Gastrocnemius medialis (tissue), 4 donors: Measurements from ENCODE around the gene DRC7. TPM values are rescaled to one million over a fixed set of nuclear protein-coding genes. Genes with fewer than 3 reads are reported as not detected.

Source experiments
- ATAC-seq, 2 donors: fragments of 150-250 bp; one replicate each; pipeline ENCODE4 v1.9.1; 2016
- DNase-seq, 2 donors: peaks; one replicate each; pipeline ENCODE4 v3.0.0-alpha.2; 2019
- H3K27ac ChIP-seq, 4 donors: fragments of 200-600 bp; sonication (generic); 1 replicate in 1 of 4; 2 replicates in 3 of 4; pipeline ENCODE4 v1.5.1; 2016 to 2018; ENCODE audit warnings: mild to moderate bottlenecking in 2 of 4, moderate library complexity in 1 of 4
- H3K27me3 ChIP-seq, 3 donors: fragments of 200-600 bp; sonication (generic) in 2 of 3; 1 replicate in 1 of 3; 2 replicates in 2 of 3; pipeline versions ENCODE4 v1.5.1 to v1.6.0; 2016 to 2019; ENCODE audit warnings: mild to moderate bottlenecking in 1 of 3, moderate library complexity in 1 of 3
- H3K36me3 ChIP-seq, 2 donors: fragments of 200-600 bp; sonication (generic) in 1 of 2; one replicate each; pipeline ENCODE4 v1.5.1; 2017 to 2018
- H3K4me1 ChIP-seq, 2 donors: fragments of 200-600 bp; sonication (generic) in 1 of 2; one replicate each; pipeline ENCODE4 v1.5.1; 2016 to 2017; ENCODE audit warnings: mild to moderate bottlenecking in 2 of 2
- H3K4me3 ChIP-seq, 4 donors: fragments of 200-600 bp; sonication (generic) in 3 of 4; 1 replicate in 1 of 4; 2 replicates in 3 of 4; pipeline ENCODE4 v1.5.1; 2016 to 2019; ENCODE audit warnings: mild to moderate bottlenecking in 2 of 4
- H3K9me3 ChIP-seq, 3 donors: fragments of 200-600 bp; sonication (generic) in 2 of 3; 1 replicate in 1 of 3; 2 replicates in 2 of 3; pipeline ENCODE4 v1.5.1; 2016 to 2019
- POLR2A ChIP-seq, 2 donors: fragments of 450-650 bp; IDR thresholded peaks; one replicate each; pipeline ENCODE4 v1.6.1; 2017; ENCODE audit warnings: antibody characterized with exemption in 2 of 2, mild to moderate bottlenecking in 2 of 2, moderate library complexity in 2 of 2
- in situ Hi-C, 4 donors: fragments of 200-750 bp; cut with MboI; loops; one replicate each; pipeline versions ENCODE4 v1.15.0 to v1.8.0; 2017; ENCODE audit warnings: low sequenced_read_pairs in 4 of 4
- intact Hi-C: fragments of 100-400 bp; cut with DNase I; formaldehyde crosslinking; loops from one replicate; pipeline ENCODE4 v1.15.1; 2023; ENCODE audit warnings: low total_unique reads
- total RNA-seq, 4 donors: library from RNA; depleted of rRNA; stranded (reverse); fragments of >200 nt; gene quantifications; one replicate each; pipeline versions ENCODE4 v1.1.0 to v1.2.3, GENCODE V29; 2016
- TF ChIP-seq, protein P1 (sequence below), 5 experiments: fragments of 450-650 bp in 3 of 5; fragments of 200-600 bp in 2 of 5; sonication (generic) in 2 of 5; IDR thresholded peaks in 4 of 5; conservative IDR thresholded peaks in 1 of 5; 1 replicate in 4 of 5; 2 replicates in 1 of 5; pipeline ENCODE4 v1.5.1; 2016 to 2019; ENCODE audit warnings: antibody characterized with exemption in 5 of 5, mild to moderate bottlenecking in 3 of 5, moderate library complexity in 3 of 5

The DRC7 gene
- total RNA-seq, 4 donors from 2014 or later, result not detected

DNA sequence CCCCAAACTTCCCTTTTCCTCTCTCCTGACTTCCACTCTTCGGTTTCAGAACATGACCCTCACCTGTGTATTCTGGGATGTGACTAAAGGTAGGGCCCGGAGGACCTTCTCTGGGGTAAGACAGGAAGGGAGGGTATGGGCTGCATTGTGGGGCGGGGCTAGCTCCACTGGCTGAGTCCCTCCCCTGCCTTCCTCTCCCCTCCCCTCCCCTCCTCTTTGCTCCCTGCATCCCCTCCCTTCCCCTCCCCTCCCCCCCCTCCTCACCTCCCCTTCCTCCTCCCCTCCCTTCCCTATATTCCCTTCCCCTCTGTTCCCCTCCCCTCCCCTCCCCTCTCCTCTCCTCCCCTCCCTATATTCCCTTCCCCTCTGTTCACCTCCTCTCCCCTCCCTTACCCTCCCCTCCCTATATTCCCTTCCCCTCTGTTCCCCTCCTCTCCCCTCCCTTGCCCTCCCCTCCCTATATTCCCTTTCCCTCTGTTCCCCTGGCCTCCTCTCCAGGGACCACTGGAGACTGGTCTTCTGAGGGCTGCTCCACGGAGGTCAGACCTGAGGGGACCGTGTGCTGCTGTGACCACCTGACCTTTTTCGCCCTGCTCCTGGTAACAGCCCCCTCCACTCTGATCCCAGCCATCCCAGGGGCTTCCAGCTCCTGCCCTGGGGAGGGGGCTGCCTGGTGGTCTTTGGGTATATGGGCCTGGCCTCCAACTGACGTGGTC is 14.7 kb upstream of the DRC7 start:
- in situ Hi-C loops, result no loop called here
- intact Hi-C loops, result no loop called here
- H3K27me3 ChIP-seq, result no peaks in the 10 kb centered on the region
- H3K4me1 ChIP-seq, result peaks cover 0 to 5% of the 10 kb centered on the region in 2 donors
- H3K36me3 ChIP-seq, result no peaks in the 10 kb centered on the region
- no peak for ATAC-seq
- DNase-seq, result no peak
- H3K27ac ChIP-seq, result no peak overlapping the region
- H3K9me3 ChIP-seq, result no peaks in the 10 kb centered on the region
- no peak overlapping the region for H3K4me3 ChIP-seq
- no peak for TF ChIP-seq POLR2A (IDR thresholded peaks at IDR 0.05)
- TF ChIP-seq, protein P1, sequence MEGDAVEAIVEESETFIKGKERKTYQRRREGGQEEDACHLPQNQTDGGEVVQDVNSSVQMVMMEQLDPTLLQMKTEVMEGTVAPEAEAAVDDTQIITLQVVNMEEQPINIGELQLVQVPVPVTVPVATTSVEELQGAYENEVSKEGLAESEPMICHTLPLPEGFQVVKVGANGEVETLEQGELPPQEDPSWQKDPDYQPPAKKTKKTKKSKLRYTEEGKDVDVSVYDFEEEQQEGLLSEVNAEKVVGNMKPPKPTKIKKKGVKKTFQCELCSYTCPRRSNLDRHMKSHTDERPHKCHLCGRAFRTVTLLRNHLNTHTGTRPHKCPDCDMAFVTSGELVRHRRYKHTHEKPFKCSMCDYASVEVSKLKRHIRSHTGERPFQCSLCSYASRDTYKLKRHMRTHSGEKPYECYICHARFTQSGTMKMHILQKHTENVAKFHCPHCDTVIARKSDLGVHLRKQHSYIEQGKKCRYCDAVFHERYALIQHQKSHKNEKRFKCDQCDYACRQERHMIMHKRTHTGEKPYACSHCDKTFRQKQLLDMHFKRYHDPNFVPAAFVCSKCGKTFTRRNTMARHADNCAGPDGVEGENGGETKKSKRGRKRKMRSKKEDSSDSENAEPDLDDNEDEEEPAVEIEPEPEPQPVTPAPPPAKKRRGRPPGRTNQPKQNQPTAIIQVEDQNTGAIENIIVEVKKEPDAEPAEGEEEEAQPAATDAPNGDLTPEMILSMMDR (IDR thresholded peaks at IDR 0.05 in 4 of 5, conservative IDR thresholded peaks at IDR 0.05 in 1 of 5), result no peak

- Histone ChIP-seq H3K4me3 (no peak overlapping the region), H3K27me3 (no peaks in the 10 kb centered on the region), H3K9me3 (no peaks in the 10 kb centered on the region), H3K27ac (no peak overlapping the region), H3K36me3 (no peaks in the 10 kb centered on the region), H3K4me1 (peaks cover 0 to 5% of the 10 kb centered on the region in 2 donors)
- no peak for TF ChIP-seq POLR2A (IDR thresholded peaks at IDR 0.05)
- TF ChIP-seq, protein P1 (IDR thresholded peaks at IDR 0.05 in 4 of 5, conservative IDR thresholded peaks at IDR 0.05 in 1 of 5), result no peak
- intact Hi-C loops (no loop called here), in situ Hi-C loops (no loop called here)
- DNase-seq (no peak), ATAC-seq (no peak)
These were observed 13.7 kb upstream of the DRC7 start for GRCh38 chr16:57680842-57681375.

GRCh38 chr16:57681950-57682728 is 12.5 kb upstream of the DRC7 start:
- no peak overlapping the region for H3K4me3 ChIP-seq
- no peaks in the 10 kb centered on the region for H3K4me1 ChIP-seq
- no peak for DNase-seq
- TF ChIP-seq POLR2A (IDR thresholded peaks at IDR 0.05), result no peak
- TF ChIP-seq, protein P1 (IDR thresholded peaks at IDR 0.05 in 4 of 5, conservative IDR thresholded peaks at IDR 0.05 in 1 of 5), result no peak
- ATAC-seq, result no peak
- in situ Hi-C loops (no loop called here), intact Hi-C loops (no loop called here)
- H3K27me3 ChIP-seq, result no peaks in the 10 kb centered on the region
- no peaks in the 10 kb centered on the region for H3K9me3 ChIP-seq
- no peaks in the 10 kb centered on the region for H3K36me3 ChIP-seq
- no peak overlapping the region for H3K27ac ChIP-seq

DNA sequence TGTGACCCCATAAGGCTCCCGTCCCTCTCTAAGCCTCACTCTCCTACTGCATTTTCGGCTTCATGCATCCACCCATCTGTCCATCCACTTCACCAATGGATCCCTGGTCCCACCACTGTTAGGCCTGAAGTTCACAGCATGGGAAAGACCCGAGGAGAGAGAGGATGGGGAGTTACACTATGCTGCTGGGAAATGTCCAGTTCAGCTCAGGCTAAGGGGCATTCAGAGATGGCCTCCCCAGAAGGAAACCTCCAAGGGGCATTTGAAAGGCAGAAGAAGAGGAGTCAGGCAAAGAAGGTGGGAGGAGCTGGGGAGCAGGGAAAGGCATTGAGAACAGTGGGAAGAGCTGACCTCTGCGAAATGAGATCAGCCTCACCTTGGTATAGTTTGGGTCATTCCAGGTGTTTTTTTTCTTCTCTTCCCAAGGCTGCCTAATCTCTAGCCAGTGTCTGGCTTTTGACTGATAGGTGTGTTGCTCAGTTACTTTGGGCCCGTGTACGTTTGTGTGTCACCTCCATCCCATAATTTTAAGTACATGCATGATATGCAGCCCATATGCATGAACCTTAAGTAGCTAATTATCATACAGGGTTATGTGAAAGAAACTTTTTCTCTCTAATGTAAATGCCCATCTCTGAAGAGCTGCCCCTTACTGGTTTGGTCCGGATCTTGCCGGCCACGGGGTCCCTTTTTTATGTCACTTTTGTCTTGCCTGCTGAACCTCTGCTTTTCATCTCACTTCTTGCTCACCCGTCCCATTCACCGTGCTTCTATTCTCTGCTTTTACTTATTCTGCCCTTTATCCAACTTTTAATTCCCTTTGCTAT is 11.6 kb upstream of the DRC7 start:
- no peaks in the 10 kb centered on the region for H3K4me1 ChIP-seq
- H3K4me3 ChIP-seq, result no peak overlapping the region
- TF ChIP-seq, protein P1 (IDR thresholded peaks at IDR 0.05 in 4 of 5, conservative IDR thresholded peaks at IDR 0.05 in 1 of 5), result no peak
- no peak for TF ChIP-seq POLR2A (IDR thresholded peaks at IDR 0.05)
- H3K27me3 ChIP-seq, result no peaks in the 10 kb centered on the region
- ATAC-seq (no peak), DNase-seq (no peak)
- H3K9me3 ChIP-seq, result no peaks in the 10 kb centered on the region
- in situ Hi-C loops (no loop called here), intact Hi-C loops (no loop called here)
- no peaks in the 10 kb centered on the region for H3K36me3 ChIP-seq
- H3K27ac ChIP-seq, result no peak overlapping the region
